ENCODE measurements around the gene ZNF814.
"Not testable (repeated sequence)": the region's sequence is repeated elsewhere in the genome, so short reads cannot be mapped to it uniquely, and the experiment has no call there.

Gene ZNF814

DNA sequence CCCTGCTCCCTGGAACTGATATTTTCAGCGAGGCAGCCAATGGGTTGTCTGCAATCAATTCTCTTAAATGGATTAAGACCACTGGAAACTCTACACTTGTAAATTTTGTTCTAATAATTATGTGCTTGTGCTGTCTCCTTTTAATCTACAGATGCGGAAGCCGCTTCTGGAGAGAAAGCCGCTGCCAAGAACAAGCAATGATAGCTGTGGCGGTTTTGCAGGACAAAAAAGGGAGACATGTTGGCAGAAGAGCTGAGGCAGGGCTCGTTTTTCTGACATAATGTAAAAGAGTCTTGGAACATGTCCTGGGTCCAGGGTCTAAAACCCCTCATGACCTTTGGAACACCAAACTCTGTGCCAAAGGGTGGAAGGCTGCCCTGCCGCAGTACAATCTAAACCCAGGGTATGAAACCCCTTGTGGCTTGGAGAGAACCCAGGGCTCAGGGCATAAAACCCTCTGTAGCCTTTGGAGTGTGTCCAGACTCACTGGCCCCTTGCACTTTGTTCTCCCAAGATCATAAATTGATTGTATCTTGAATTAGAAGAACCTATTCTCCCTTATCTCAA, 14.9 kb upstream of the ZNF814 start:
- Histone ChIP-seq H3K4me2 (ENCODE audit: insufficient read depth, low read length, poor library complexity, severe bottlenecking) (no peak overlapping the region), H3K79me1 (ENCODE audit: low read depth, low read length) (no peaks in the 10 kb centered on the region), H2BK12ac (ENCODE audit: low read length) (no peak overlapping the region), H3K27ac (replicated peaks; ENCODE audit: low read length) (no peak overlapping the region), H3K14ac (ENCODE audit: low read length) (no peak overlapping the region), H3K36me3 (replicated peaks in 1 of 2; ENCODE audit: control insufficient read depth in 2 of 2, insufficient read depth in 2 of 2, low read length in 2 of 2) (peaks cover 11 to 47% of the 10 kb centered on the region in 2 donors), H2BK5ac (ENCODE audit: low read length) (no peak overlapping the region), H4K8ac (ENCODE audit: low read depth, low read length) (no peak overlapping the region), H3K9ac (ENCODE audit: low read depth, low read length, poor library complexity) (no peak overlapping the region), H2AK5ac (ENCODE audit: low read depth, low read length) (no peak overlapping the region), H3K27me3 (ENCODE audit: control insufficient read depth in 3 of 3, insufficient read depth in 3 of 3, low read depth in 1 of 3, low read length in 3 of 3) (no peaks in the 10 kb centered on the region), H2BK15ac (ENCODE audit: low read length) (no peak overlapping the region), H3K4me3 (ENCODE audit: low read length in 2 of 2) (no peak overlapping the region), H3K4ac (ENCODE audit: low read length) (no peak overlapping the region), H3K9me3 (replicated peaks in 1 of 2; ENCODE audit: control insufficient read depth in 2 of 2, insufficient read depth in 1 of 2, low read depth in 1 of 2, low read length in 2 of 2) (peaks cover 0 to 19% of the 10 kb centered on the region in 2 donors), H3K18ac (ENCODE audit: low read length) (no peak overlapping the region), H4K91ac (ENCODE audit: low read depth, low read length, poor library complexity) (no peak overlapping the region), H2BK120ac (ENCODE audit: low read depth, low read length) (no peak overlapping the region), H3K23ac (ENCODE audit: low read depth, low read length, poor library complexity) (no peak overlapping the region), H3K4me1 (ENCODE audit: control insufficient read depth in 2 of 2, insufficient read depth in 1 of 2, low read depth in 1 of 2, low read length in 2 of 2) (no peaks in the 10 kb centered on the region), H2AFZ (ENCODE audit: low read length) (no peak overlapping the region)
- WGBS, 2 donors (ENCODE audit: extremely low coverage in 2 of 2, insufficient read length in 2 of 2, insufficient replicate concordance in 1 of 2): no CpG with 5 or more reads among the region's 7 CpGs
- no peak for DNase-seq (ENCODE audit: low spot score)

DNA sequence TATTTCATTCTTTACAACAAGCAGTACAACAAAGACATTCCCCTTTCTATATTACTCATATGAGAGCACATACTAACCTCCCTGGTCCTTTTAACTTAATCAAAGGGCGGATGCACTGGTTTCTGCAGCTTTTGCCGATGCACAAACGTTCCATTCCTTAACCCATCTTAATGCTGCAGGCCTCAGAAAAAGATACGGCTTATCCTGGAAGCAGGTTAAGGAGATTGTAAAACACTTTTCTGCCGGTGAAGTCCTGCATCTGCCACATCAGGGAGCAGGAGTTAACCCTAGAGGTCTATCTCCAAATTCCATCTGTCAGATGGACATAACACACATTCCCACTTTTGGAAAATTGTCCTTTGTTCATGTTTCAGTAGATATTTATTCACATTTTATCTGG, 11.5 kb upstream of the ZNF814 start:
- DNase-seq (ENCODE audit: low spot score): no peak
- no peaks in the 10 kb centered on the region for H3K79me1 ChIP-seq (ENCODE audit: low read depth, low read length)
- no peaks in the 10 kb centered on the region for H3K4me1 ChIP-seq (ENCODE audit: control insufficient read depth in 2 of 2, insufficient read depth in 1 of 2, low read depth in 1 of 2, low read length in 2 of 2)
- no peak overlapping the region for H3K4me3 ChIP-seq (ENCODE audit: low read length in 2 of 2)
- no peak overlapping the region for H4K8ac ChIP-seq (ENCODE audit: low read depth, low read length)
- H2AFZ ChIP-seq (ENCODE audit: low read length): no peak overlapping the region
- no peak overlapping the region for H3K9ac ChIP-seq (ENCODE audit: low read depth, low read length, poor library complexity)
- H2BK5ac ChIP-seq (ENCODE audit: low read length): no peak overlapping the region
- H2BK15ac ChIP-seq (ENCODE audit: low read length): no peak overlapping the region
- peaks cover 0 to 8% of the 10 kb centered on the region in 2 donors for H3K9me3 ChIP-seq (replicated peaks in 1 of 2; ENCODE audit: control insufficient read depth in 2 of 2, insufficient read depth in 1 of 2, low read depth in 1 of 2, low read length in 2 of 2)
- no peak overlapping the region for H4K91ac ChIP-seq (ENCODE audit: low read depth, low read length, poor library complexity)
- peaks cover 4 to 20% of the 10 kb centered on the region in 2 donors for H3K36me3 ChIP-seq (replicated peaks in 1 of 2; ENCODE audit: control insufficient read depth in 2 of 2, insufficient read depth in 2 of 2, low read length in 2 of 2)
- H2BK120ac ChIP-seq (ENCODE audit: low read depth, low read length): no peak overlapping the region
- no peak overlapping the region for H3K4ac ChIP-seq (ENCODE audit: low read length)
- no peak overlapping the region for H3K14ac ChIP-seq (ENCODE audit: low read length)
- no peak overlapping the region for H3K27ac ChIP-seq (replicated peaks; ENCODE audit: low read length)
- no peak overlapping the region for H3K23ac ChIP-seq (ENCODE audit: low read depth, low read length, poor library complexity)
- no peak overlapping the region for H3K4me2 ChIP-seq (ENCODE audit: insufficient read depth, low read length, poor library complexity, severe bottlenecking)
- no peak overlapping the region for H3K18ac ChIP-seq (ENCODE audit: low read length)
- H2BK12ac ChIP-seq (ENCODE audit: low read length): no peak overlapping the region
- no CpG with 5 or more reads among the region's 5 CpGs for WGBS, 2 donors (ENCODE audit: extremely low coverage in 2 of 2, insufficient read length in 2 of 2, insufficient replicate concordance in 1 of 2)
- no peaks in the 10 kb centered on the region for H3K27me3 ChIP-seq (ENCODE audit: control insufficient read depth in 3 of 3, insufficient read depth in 3 of 3, low read depth in 1 of 3, low read length in 3 of 3)
- H2AK5ac ChIP-seq (ENCODE audit: low read depth, low read length): no peak overlapping the region

DNA sequence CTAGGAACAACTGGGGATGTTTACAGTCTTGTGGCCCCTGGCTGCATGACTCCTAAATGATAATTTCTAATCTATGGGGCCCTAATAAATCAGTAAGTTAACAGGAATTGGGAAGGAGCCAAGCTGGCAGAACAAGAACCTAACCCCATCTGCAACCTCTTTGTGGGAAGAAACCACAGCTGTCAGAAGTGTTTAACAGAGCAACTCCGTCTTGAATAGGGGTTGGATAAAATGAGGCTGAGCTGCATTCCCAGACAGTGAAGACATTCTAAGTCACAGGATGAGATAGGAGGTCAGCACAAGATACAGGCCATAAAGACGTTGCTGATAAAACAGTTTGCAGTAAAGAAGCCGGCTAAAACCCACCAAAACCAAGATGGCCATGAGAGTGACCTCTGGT, 1.9 kb upstream of the ZNF814 start:
- not testable (repeated sequence) for H3K27ac ChIP-seq (replicated peaks; ENCODE audit: low read length); H3K14ac ChIP-seq (ENCODE audit: low read length); H3K4me3 ChIP-seq (ENCODE audit: low read length in 2 of 2); H3K4me1 ChIP-seq (ENCODE audit: control insufficient read depth in 2 of 2, insufficient read depth in 1 of 2, low read depth in 1 of 2, low read length in 2 of 2); H4K8ac ChIP-seq (ENCODE audit: low read depth, low read length); H3K79me1 ChIP-seq (ENCODE audit: low read depth, low read length); H2AFZ ChIP-seq (ENCODE audit: low read length); H2BK15ac ChIP-seq (ENCODE audit: low read length); H3K4ac ChIP-seq (ENCODE audit: low read length); H3K4me2 ChIP-seq (ENCODE audit: insufficient read depth, low read length, poor library complexity, severe bottlenecking); H2BK5ac ChIP-seq (ENCODE audit: low read length); H3K27me3 ChIP-seq (ENCODE audit: control insufficient read depth in 3 of 3, insufficient read depth in 3 of 3, low read depth in 1 of 3, low read length in 3 of 3); H3K23ac ChIP-seq (ENCODE audit: low read depth, low read length, poor library complexity); H2AK5ac ChIP-seq (ENCODE audit: low read depth, low read length); DNase-seq (ENCODE audit: low spot score); H3K9ac ChIP-seq (ENCODE audit: low read depth, low read length, poor library complexity); H3K18ac ChIP-seq (ENCODE audit: low read length); H4K91ac ChIP-seq (ENCODE audit: low read depth, low read length, poor library complexity); H2BK12ac ChIP-seq (ENCODE audit: low read length); H2BK120ac ChIP-seq (ENCODE audit: low read depth, low read length)
- Histone ChIP-seq H3K9me3 (replicated peaks in 1 of 2; ENCODE audit: control insufficient read depth in 2 of 2, insufficient read depth in 1 of 2, low read depth in 1 of 2, low read length in 2 of 2) (peaks cover 0 to 25% of the 10 kb centered on the region in 2 donors), H3K36me3 (replicated peaks in 1 of 2; ENCODE audit: control insufficient read depth in 2 of 2, insufficient read depth in 2 of 2, low read length in 2 of 2) (peaks cover 4 to 18% of the 10 kb centered on the region in 2 donors)
- no CpG with 5 or more reads among the region's 3 CpGs for WGBS, 2 donors (ENCODE audit: extremely low coverage in 2 of 2, insufficient read length in 2 of 2, insufficient replicate concordance in 1 of 2)

DNA sequence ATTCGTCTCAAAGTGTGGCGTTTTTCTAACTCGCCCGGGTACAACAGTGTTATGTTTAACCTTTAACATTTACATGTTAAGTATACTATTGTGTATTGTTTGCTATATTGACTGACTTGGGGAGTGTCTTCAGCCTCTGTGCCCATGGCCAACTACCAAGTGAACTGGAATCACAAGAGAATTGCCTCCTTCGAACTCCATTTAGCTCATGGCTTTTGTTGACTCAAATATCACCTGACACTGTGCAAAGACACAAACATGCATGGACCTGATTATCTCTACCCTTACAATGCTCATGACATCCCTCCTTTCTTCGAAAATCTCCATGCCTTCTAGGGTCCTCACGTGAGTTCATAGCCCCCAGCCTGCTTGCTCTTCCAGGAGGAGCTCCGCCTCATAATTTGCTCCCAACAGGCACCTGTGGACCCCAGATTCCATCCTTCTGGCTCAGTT, 704 bp downstream of the ZNF814 start:
- Histone ChIP-seq H3K18ac (ENCODE audit: low read length) (no peak overlapping the region), H2BK5ac (ENCODE audit: low read length) (peak overlapping the region; percentile 83), H3K4ac (ENCODE audit: low read length) (no peak overlapping the region), H4K91ac (ENCODE audit: low read depth, low read length, poor library complexity) (no peak overlapping the region), H4K8ac (ENCODE audit: low read depth, low read length) (no peak overlapping the region), H2AK5ac (ENCODE audit: low read depth, low read length) (no peak overlapping the region), H2AFZ (ENCODE audit: low read length) (peak overlapping the region; percentile 84), H3K27ac (replicated peaks; ENCODE audit: low read length) (peak overlapping the region; percentile 76), H3K79me1 (ENCODE audit: low read depth, low read length) (no peaks in the 10 kb centered on the region), H2BK15ac (ENCODE audit: low read length) (no peak overlapping the region), H3K23ac (ENCODE audit: low read depth, low read length, poor library complexity) (no peak overlapping the region), H3K4me1 (ENCODE audit: control insufficient read depth in 2 of 2, insufficient read depth in 1 of 2, low read depth in 1 of 2, low read length in 2 of 2) (peaks cover 1 to 3% of the 10 kb centered on the region in 2 donors), H3K27me3 (ENCODE audit: control insufficient read depth in 3 of 3, insufficient read depth in 3 of 3, low read depth in 1 of 3, low read length in 3 of 3) (no peaks in the 10 kb centered on the region), H3K4me3 (ENCODE audit: low read length in 2 of 2) (peak overlapping the region; percentile 65 to 90), H3K9ac (ENCODE audit: low read depth, low read length, poor library complexity) (peak overlapping the region; percentile 94), H3K9me3 (replicated peaks in 1 of 2; ENCODE audit: control insufficient read depth in 2 of 2, insufficient read depth in 1 of 2, low read depth in 1 of 2, low read length in 2 of 2) (peaks cover 0 to 44% of the 10 kb centered on the region in 2 donors), H2BK12ac (ENCODE audit: low read length) (no peak overlapping the region), H3K4me2 (ENCODE audit: insufficient read depth, low read length, poor library complexity, severe bottlenecking) (peak overlapping the region; percentile 66), H3K36me3 (replicated peaks in 1 of 2; ENCODE audit: control insufficient read depth in 2 of 2, insufficient read depth in 2 of 2, low read length in 2 of 2) (peaks cover 6 to 41% of the 10 kb centered on the region in 2 donors), H2BK120ac (ENCODE audit: low read depth, low read length) (no peak overlapping the region), H3K14ac (ENCODE audit: low read length) (no peak overlapping the region)
- WGBS, 2 donors (ENCODE audit: extremely low coverage in 2 of 2, insufficient read length in 2 of 2, insufficient replicate concordance in 1 of 2): no CpG with 5 or more reads among the region's 8 CpGs
- DNase-seq (ENCODE audit: low spot score): no peak
